PC-9 (cell line): Measurements from ENCODE around the gene CALHM4. TPM values are rescaled to one million over a fixed set of nuclear protein-coding genes. Genes with fewer than 3 reads are reported as not detected.

Experiments
- BruUV-seq: library from RNA; stranded (reverse); fragments of 400-500 nt; replicated peaks from 2 replicates; lab custom pipeline; 2021; lab: Mats Ljungman, UMichigan
- CTCF ChIA-PET: fragments of 300-600 bp; sonication (Branson Sonifier 250); formaldehyde crosslinking; loops from one replicate; lab custom pipeline; 2022; ENCODE audit warnings: antibody characterized with exemption; lab: Charles Lee
- POLR2A ChIA-PET: fragments of 300-600 bp; sonication (Branson Sonifier 250); formaldehyde crosslinking; loops from one replicate; lab custom pipeline; 2022; ENCODE audit warnings: antibody characterized with exemption; ENCODE audit not compliant: unreplicated experiment; lab: Charles Lee
- DNase-seq, 2 experiments: peaks; one replicate each; pipeline versions ENCODE4 v3.0.0 to v3.0.0-alpha.2; 2015 to 2022; ENCODE audit warnings: mixed read lengths in 1 of 2
- H2AFZ ChIP-seq: fragments of 200-600 bp; sonication (generic); 2 replicates; pipeline ENCODE4 v1.8.1; 2017; ENCODE audit warnings: antibody characterized with exemption
- H3F3A ChIP-seq: fragments of 200-600 bp; sonication (generic); 2 replicates; pipeline ENCODE4 v1.8.1; 2017; ENCODE audit warnings: antibody characterized with exemption, mild to moderate bottlenecking, low read depth; ENCODE audit not compliant: insufficient read depth
- H3K27ac ChIP-seq: fragments of 200-600 bp; sonication (generic); 2 replicates; pipeline ENCODE4 v1.6.1; 2016; ENCODE audit warnings: mixed run types
- H3K27me3 ChIP-seq: fragments of 200-600 bp; sonication (generic); 2 replicates; pipeline ENCODE4 v1.6.1; 2016; ENCODE audit warnings: low read depth, mixed run types; ENCODE audit not compliant: insufficient read depth
- H3K36me3 ChIP-seq: fragments of 200-600 bp; sonication (generic); 2 replicates; pipeline ENCODE4 v1.6.1; 2016; ENCODE audit warnings: low read depth, mixed run types
- H3K4me1 ChIP-seq: fragments of 200-600 bp; sonication (generic); replicated peaks from 2 replicates; pipeline ENCODE4 v1.6.1; 2016; ENCODE audit warnings: mixed run types; ENCODE audit not compliant: insufficient read depth
- H3K4me2 ChIP-seq: fragments of 200-600 bp; sonication (generic); 2 replicates; pipeline ENCODE4 v1.6.1; 2017; ENCODE audit warnings: mixed run types
- H3K4me3 ChIP-seq: fragments of 200-600 bp; sonication (generic); 2 replicates; pipeline ENCODE4 v1.6.1; 2016; ENCODE audit warnings: mixed run types
- H3K79me2 ChIP-seq: fragments of 200-600 bp; sonication (generic); 2 replicates; pipeline ENCODE4 v1.6.1; 2017; ENCODE audit warnings: low read depth, mixed run types
- H3K9me2 ChIP-seq: fragments of 200-600 bp; sonication (generic); 2 replicates; pipeline ENCODE4 v1.8.1; 2017; ENCODE audit warnings: mild to moderate bottlenecking; ENCODE audit not compliant: insufficient read depth
- H3K9me3 ChIP-seq: fragments of 200-600 bp; sonication (generic); 2 replicates; pipeline ENCODE4 v1.8.1; 2016; ENCODE audit warnings: low read depth; ENCODE audit not compliant: insufficient read depth
- H4K20me1 ChIP-seq: fragments of 200-600 bp; sonication (generic); 2 replicates; pipeline ENCODE4 v1.8.1; 2017; ENCODE audit not compliant: insufficient read depth
- CTCF ChIP-seq: fragments of 200-600 bp; sonication (generic); conservative IDR thresholded peaks from 2 replicates; pipeline ENCODE4 v1.6.1; 2017; ENCODE audit warnings: mixed run types, antibody characterized with exemption, mild to moderate bottlenecking, moderate library complexity
- EZH2 ChIP-seq: fragments of 200-600 bp; sonication (generic); IDR thresholded peaks from 2 replicates; pipeline ENCODE4 v1.8.0; 2017; ENCODE audit warnings: antibody characterized with exemption, low read depth
- intact Hi-C: fragments of 100-400 bp; cut with micrococcal nuclease; formaldehyde crosslinking; loops from one replicate; pipeline ENCODE4 v1.10.0; 2022; ENCODE audit not compliant: unreplicated experiment
- total RNA-seq: library from RNA; stranded (reverse); gene quantifications from 2 replicates; pipeline ENCODE4 v1.2.3, GENCODE V29; 2021

CALHM4 gene
- total RNA-seq, 1 experiment from 2014 or later: not detected

- Histone ChIP-seq H3K27me3 (no peaks in the 10 kb centered on the region), H3K27ac (no peak overlapping the region), H4K20me1 (no peaks in the 10 kb centered on the region), H3K4me2 (no peak overlapping the region), H3K4me1 (peaks cover 11% of the 10 kb centered on the region; the same call in 1 of the 2 replicates), H3K9me3 (no peaks in the 10 kb centered on the region), H3F3A (peaks cover 6% of the 10 kb centered on the region; the same call in 1 of the 2 replicates), H3K9me2 (no peaks in the 10 kb centered on the region; the same call in 1 of the 2 replicates), H3K79me2 (no peaks in the 10 kb centered on the region), H3K36me3 (no peaks in the 10 kb centered on the region), H2AFZ (no peak overlapping the region), H3K4me3 (no peak overlapping the region)
- ChIA-PET CTCF (interaction anchor here (0.7 to 0.9 kb wide), 2 partner anchors 169 to 294 kb away, joined by 3 read pairs; no protein-coding TSS in a partner anchor), POLR2A (no interaction called here)
- no TSS peak for BruUV-seq
- intact Hi-C loops: loop anchor here (10.0 kb wide), 1 partner anchor 188 kb away; the partner anchor contains the start of gene DSE
- no peak for DNase-seq
- TF ChIP-seq CTCF (no peak), EZH2 (no peak)
Measured at GRCh38 chr6:116562614-116563013, 9.1 kb downstream of the CALHM4 start.

- H2AFZ ChIP-seq: no peak overlapping the region; the same call in 1 of the 2 replicates
- no TSS peak for BruUV-seq
- no peak overlapping the region for H3K4me3 ChIP-seq
- H3K27ac ChIP-seq: no peak overlapping the region
- H3K4me1 ChIP-seq: peaks cover 1% of the 10 kb centered on the region; the same call in 1 of the 2 replicates
- H3K36me3 ChIP-seq: no peaks in the 10 kb centered on the region
- H3F3A ChIP-seq: no peaks in the 10 kb centered on the region
- no peak for TF ChIP-seq EZH2
- no peak for TF ChIP-seq CTCF
- H4K20me1 ChIP-seq: no peaks in the 10 kb centered on the region
- no peak for DNase-seq
- no peaks in the 10 kb centered on the region for H3K79me2 ChIP-seq
- POLR2A ChIA-PET: interaction anchor here (0.6 kb wide), 1 partner anchor 192 kb away, joined by 7 read pairs; no protein-coding TSS in a partner anchor
- CTCF ChIA-PET: no interaction called here
- no peaks in the 10 kb centered on the region for H3K27me3 ChIP-seq
- intact Hi-C loops: loop anchor here (10.0 kb wide), 1 partner anchor 189 kb away; the partner anchor contains the start of gene DSE
- H3K4me2 ChIP-seq: no peak overlapping the region
- no peaks in the 10 kb centered on the region for H3K9me3 ChIP-seq
- no peaks in the 10 kb centered on the region; the same call in 1 of the 2 replicates for H3K9me2 ChIP-seq
Measured at GRCh38 chr6:116563830-116564229, 10.3 kb downstream of the CALHM4 start.

- no peaks in the 10 kb centered on the region; the same call in 1 of the 2 replicates for H3K9me2 ChIP-seq
- POLR2A ChIA-PET: no interaction called here
- no peak overlapping the region; the same call in 1 of the 2 replicates for H2AFZ ChIP-seq
- peaks cover 2% of the 10 kb centered on the region; the same call in 1 of the 2 replicates for H3K79me2 ChIP-seq
- DNase-seq: no peak
- CTCF ChIA-PET: no interaction called here
- no peaks in the 10 kb centered on the region for H3K27me3 ChIP-seq
- H3K36me3 ChIP-seq: no peaks in the 10 kb centered on the region
- no peak overlapping the region for H3K4me2 ChIP-seq
- BruUV-seq: no TSS peak
- intact Hi-C loops: loop anchor here (10.0 kb wide), 1 partner anchor 190 kb away; the partner anchor contains the start of gene DSE
- peaks cover 6% of the 10 kb centered on the region for H3K4me1 ChIP-seq
- H3K9me3 ChIP-seq: no peaks in the 10 kb centered on the region
- no peak overlapping the region for H3K4me3 ChIP-seq
- TF ChIP-seq EZH2: no peak
- no peaks in the 10 kb centered on the region for H4K20me1 ChIP-seq
- no peak overlapping the region for H3K27ac ChIP-seq
- no peaks in the 10 kb centered on the region for H3F3A ChIP-seq
Measured at GRCh38 chr6:116564311-116564710, 10.8 kb downstream of the CALHM4 start.
